Measurements from ENCODE around the gene KRTAP5-2.

- TF ChIP-seq, protein P1, sequence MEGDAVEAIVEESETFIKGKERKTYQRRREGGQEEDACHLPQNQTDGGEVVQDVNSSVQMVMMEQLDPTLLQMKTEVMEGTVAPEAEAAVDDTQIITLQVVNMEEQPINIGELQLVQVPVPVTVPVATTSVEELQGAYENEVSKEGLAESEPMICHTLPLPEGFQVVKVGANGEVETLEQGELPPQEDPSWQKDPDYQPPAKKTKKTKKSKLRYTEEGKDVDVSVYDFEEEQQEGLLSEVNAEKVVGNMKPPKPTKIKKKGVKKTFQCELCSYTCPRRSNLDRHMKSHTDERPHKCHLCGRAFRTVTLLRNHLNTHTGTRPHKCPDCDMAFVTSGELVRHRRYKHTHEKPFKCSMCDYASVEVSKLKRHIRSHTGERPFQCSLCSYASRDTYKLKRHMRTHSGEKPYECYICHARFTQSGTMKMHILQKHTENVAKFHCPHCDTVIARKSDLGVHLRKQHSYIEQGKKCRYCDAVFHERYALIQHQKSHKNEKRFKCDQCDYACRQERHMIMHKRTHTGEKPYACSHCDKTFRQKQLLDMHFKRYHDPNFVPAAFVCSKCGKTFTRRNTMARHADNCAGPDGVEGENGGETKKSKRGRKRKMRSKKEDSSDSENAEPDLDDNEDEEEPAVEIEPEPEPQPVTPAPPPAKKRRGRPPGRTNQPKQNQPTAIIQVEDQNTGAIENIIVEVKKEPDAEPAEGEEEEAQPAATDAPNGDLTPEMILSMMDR (conservative IDR thresholded peaks at IDR 0.05) = no peak
- no peak for TF ChIP-seq EZH2 (IDR thresholded peaks at IDR 0.05; ENCODE audit: low read depth)
Measured at GRCh38 chr11:1643146-1643690, 45.1 kb upstream of the KRTAP5-2 start.

Data from PC-9 (cell line).